WTC11 (cell line): ENCODE results near the gene RNASEH1. TPM values are rescaled to one million over a fixed set of nuclear protein-coding genes. Genes with fewer than 3 reads are reported as not detected.
A peak's percentile ranks its signal among the peaks of the same experiment; 100 is the strongest.

ENCODE experiments used
- ATAC-seq: fragments of 200-7000 bp; cut with Tn5 transposase; 2 replicates; pipeline ENCODE4 v1.10.0; 2021; ENCODE audit warnings: mild to moderate bottlenecking, moderate library complexity
- CTCF ChIA-PET: fragments of 300-600 bp; sonication (Branson Sonifier 250); formaldehyde crosslinking; loops from one replicate; lab custom pipeline; 2021; ENCODE audit warnings: antibody characterized with exemption; lab: Charles Lee
- POLR2A ChIA-PET: fragments of 350-600 bp; sonication (Branson Sonifier 250); formaldehyde crosslinking; loops from one replicate; lab custom pipeline; 2021; ENCODE audit warnings: antibody characterized with exemption; lab: Charles Lee
- DNase-seq: peaks from one replicate; pipeline ENCODE4 v3.0.0; 2021; ENCODE audit warnings: low spot score
- H3K27ac Mint-ChIP-seq: 2 replicates; pipeline ENCODE4 v1.8.0; 2021; ENCODE audit warnings: mixed read lengths
- H3K27me3 Mint-ChIP-seq: 2 replicates; pipeline ENCODE4 v1.8.0; 2021; ENCODE audit warnings: low read depth, mild to moderate bottlenecking, moderate library complexity, mixed read lengths
- H3K36me3 Mint-ChIP-seq: 2 replicates; pipeline ENCODE4 v1.8.0; 2021; ENCODE audit warnings: mixed read lengths
- H3K4me1 Mint-ChIP-seq: 2 replicates; pipeline ENCODE4 v1.8.0; 2022; ENCODE audit warnings: mixed read lengths
- H3K4me3 Mint-ChIP-seq: 2 replicates; pipeline ENCODE4 v1.8.0; 2021; ENCODE audit warnings: mild to moderate bottlenecking, moderate library complexity, mixed read lengths
- H3K9me3 Mint-ChIP-seq: 2 replicates; pipeline ENCODE4 v1.8.0; 2021; ENCODE audit warnings: mixed read lengths
- ATF3 ChIP-seq: sonication (generic); formaldehyde crosslinking; conservative IDR thresholded peaks from 2 replicates; pipeline ENCODE4 v1.8.1; 2022; ENCODE audit warnings: mild to moderate bottlenecking, missing genetic modification reagents
- CREB1 ChIP-seq: sonication (generic); formaldehyde crosslinking; IDR thresholded peaks from 2 replicates; pipeline ENCODE4 v1.8.0; 2023; ENCODE audit warnings: mild to moderate bottlenecking, missing genetic modification reagents
- CREM ChIP-seq: sonication (generic); formaldehyde crosslinking; IDR thresholded peaks from 2 replicates; pipeline ENCODE4 v1.8.1; 2022; ENCODE audit warnings: mild to moderate bottlenecking, missing genetic modification reagents, moderate library complexity
- ELF4 ChIP-seq: sonication (generic); formaldehyde crosslinking; IDR thresholded peaks from 2 replicates; pipeline ENCODE4 v1.8.1; 2022; ENCODE audit warnings: low read depth, mild to moderate bottlenecking, moderate library complexity, missing genetic modification reagents
- EMX1 ChIP-seq: fragments of 250-450 bp; sonication (Bioruptor Pico); IDR thresholded peaks from 2 replicates; pipeline ENCODE4 v1.8.0; 2021; ENCODE audit warnings: mild to moderate bottlenecking
- ETV6 ChIP-seq: sonication (generic); formaldehyde crosslinking; IDR thresholded peaks from 2 replicates; pipeline ENCODE4 v1.8.1; 2022; ENCODE audit warnings: mild to moderate bottlenecking, missing genetic modification reagents
- FOXP1 ChIP-seq: sonication (generic); formaldehyde crosslinking; IDR thresholded peaks from 2 replicates; pipeline ENCODE4 v1.8.0; 2022; ENCODE audit warnings: missing genetic modification reagents, mild to moderate bottlenecking, moderate library complexity, borderline replicate concordance
- GABPB1 ChIP-seq: sonication (generic); formaldehyde crosslinking; IDR thresholded peaks from 2 replicates; pipeline ENCODE4 v1.8.1; 2023; ENCODE audit warnings: mild to moderate bottlenecking, missing genetic modification reagents
- GRHL2 ChIP-seq: fragments of 250-450 bp; sonication (Bioruptor Pico); IDR thresholded peaks from 2 replicates; pipeline ENCODE4 v1.8.0; 2022; ENCODE audit warnings: mild to moderate bottlenecking, moderate library complexity; ENCODE audit not compliant: insufficient replicate concordance, severe bottlenecking
- GTF2I ChIP-seq: fragments of 250-450 bp; sonication (Bioruptor Pico); conservative IDR thresholded peaks from 2 replicates; pipeline ENCODE4 v1.4.0; 2021; ENCODE audit warnings: mild to moderate bottlenecking
- HMGA2 ChIP-seq: fragments of 250-450 bp; sonication (Bioruptor Pico); IDR thresholded peaks from 2 replicates; pipeline ENCODE4 v1.4.0; 2021; ENCODE audit warnings: mild to moderate bottlenecking, moderate library complexity
- IRF2 ChIP-seq: sonication (generic); formaldehyde crosslinking; IDR thresholded peaks from 2 replicates; pipeline ENCODE4 v1.8.0; 2022; ENCODE audit warnings: low read depth, missing genetic modification reagents, borderline replicate concordance
- KAT7 ChIP-seq: sonication (generic); formaldehyde crosslinking; IDR thresholded peaks from 2 replicates; pipeline ENCODE4 v1.8.1; 2023; ENCODE audit warnings: missing genetic modification reagents, mild to moderate bottlenecking, borderline replicate concordance
- MYBL2 ChIP-seq: sonication (generic); formaldehyde crosslinking; IDR thresholded peaks from 2 replicates; pipeline ENCODE4 v1.8.1; 2023; ENCODE audit warnings: mild to moderate bottlenecking, moderate library complexity, missing genetic modification reagents
- NFYB ChIP-seq: sonication (generic); formaldehyde crosslinking; conservative IDR thresholded peaks from 2 replicates; pipeline ENCODE4 v1.8.0; 2022; ENCODE audit warnings: low read depth, missing genetic modification reagents
- NR2C2 ChIP-seq: sonication (generic); formaldehyde crosslinking; IDR thresholded peaks from 2 replicates; pipeline ENCODE4 v1.8.0; 2022; ENCODE audit warnings: mild to moderate bottlenecking, missing genetic modification reagents
- PREB ChIP-seq: sonication (generic); formaldehyde crosslinking; IDR thresholded peaks from 2 replicates; pipeline ENCODE4 v1.8.1; 2022; ENCODE audit warnings: mild to moderate bottlenecking, missing genetic modification reagents, moderate library complexity, borderline replicate concordance
- SMAD3 ChIP-seq: sonication (generic); formaldehyde crosslinking; IDR thresholded peaks from 2 replicates; pipeline ENCODE4 v1.8.0; 2022; ENCODE audit warnings: missing genetic modification reagents, mild to moderate bottlenecking, borderline replicate concordance
- SMAD4 ChIP-seq: sonication (generic); formaldehyde crosslinking; IDR thresholded peaks from 2 replicates; pipeline ENCODE4 v1.8.0; 2022; ENCODE audit warnings: mild to moderate bottlenecking, missing genetic modification reagents
- SP1 ChIP-seq: sonication (generic); formaldehyde crosslinking; conservative IDR thresholded peaks from 2 replicates; pipeline ENCODE4 v1.8.1; 2022; ENCODE audit warnings: missing genetic modification reagents
- USF1 ChIP-seq: sonication (generic); formaldehyde crosslinking; IDR thresholded peaks from 2 replicates; pipeline ENCODE4 v1.8.0; 2022; ENCODE audit warnings: mild to moderate bottlenecking, missing genetic modification reagents
- ZNF232 ChIP-seq: sonication (generic); formaldehyde crosslinking; IDR thresholded peaks from 2 replicates; pipeline ENCODE4 v1.8.0; 2022; ENCODE audit warnings: mild to moderate bottlenecking, missing genetic modification reagents
- ZNF263 ChIP-seq: sonication (generic); formaldehyde crosslinking; IDR thresholded peaks from 2 replicates; pipeline ENCODE4 v1.8.1; 2022; ENCODE audit warnings: low read depth, mild to moderate bottlenecking, moderate library complexity, missing genetic modification reagents
- ZNF396 ChIP-seq: fragments of 250-450 bp; sonication (Bioruptor Pico); IDR thresholded peaks from 2 replicates; pipeline ENCODE4 v1.8.0; 2021; ENCODE audit warnings: mild to moderate bottlenecking, moderate library complexity, borderline replicate concordance
- ZNF671 ChIP-seq: fragments of 250-450 bp; sonication (Bioruptor Pico); IDR thresholded peaks from 2 replicates; pipeline ENCODE4 v1.8.0; 2021; ENCODE audit warnings: mild to moderate bottlenecking
- total RNA-seq: library from RNA; stranded (reverse); gene quantifications from 3 replicates; pipeline ENCODE4 v1.2.3, GENCODE V29; 2021
- TF ChIP-seq, protein P1 (sequence below): fragments of 200-600 bp; IDR thresholded peaks from 2 replicates; pipeline ENCODE4 v1.8.0; 2022; ENCODE audit warnings: antibody characterized with exemption
- TF ChIP-seq, protein P2 (sequence below): sonication (generic); formaldehyde crosslinking; IDR thresholded peaks from 2 replicates; pipeline ENCODE4 v1.8.1; 2022; ENCODE audit warnings: missing genetic modification reagents, borderline replicate concordance
- TF ChIP-seq, protein P3 (sequence below): fragments of 250-450 bp; sonication (Bioruptor Pico); IDR thresholded peaks from 2 replicates; pipeline ENCODE4 v1.8.0; 2021; ENCODE audit warnings: mild to moderate bottlenecking
- TF ChIP-seq, protein P4 (sequence below): sonication (generic); formaldehyde crosslinking; IDR thresholded peaks from 2 replicates; pipeline ENCODE4 v1.8.1; 2023; ENCODE audit warnings: mild to moderate bottlenecking, missing genetic modification reagents

Gene RNASEH1
- total RNA-seq, 1 experiment from 2014 or later = 44.4 TPM

- H3K4me3 Mint-ChIP-seq = peak within 1 kb of the TSS; percentile 78
- H3K27ac Mint-ChIP-seq = peak within 1 kb of the TSS; percentile 85
- CTCF ChIA-PET = interaction anchor here (0.6 to 1.1 kb wide), 3 partner anchors 14 to 388 kb away, joined by 3 to 4 read pairs (median 3); no protein-coding TSS in a partner anchor
- TF ChIP-seq HMGA2 (CRISPR knock-in tag) (no peak), CREB1 (peak; percentile 79; the same call in 1 of the 2 replicates), GRHL2 (CRISPR knock-in tag) (no peak), MYBL2 (peak; percentile 91), NR2C2 (CRISPR knock-in tag) (peak; percentile 15; the same call in 1 of the 2 replicates), ZNF671 (CRISPR knock-in tag) (no peak), IRF2 (CRISPR knock-in tag) (no peak), SMAD3 (CRISPR knock-in tag) (no peak), ELF4 (CRISPR knock-in tag) (0 out of 2 replicates have a peak, but pooled peaks have one; percentile 87), ZNF232 (CRISPR knock-in tag) (peak; percentile 74; the same call in 1 of the 2 replicates), ETV6 (CRISPR knock-in tag) (peak; percentile 57; the same call in 1 of the 2 replicates), GTF2I (CRISPR knock-in tag) (no peak), FOXP1 (peak; percentile 87), PREB (CRISPR knock-in tag) (0 out of 2 replicates have a peak, but pooled peaks have one; percentile 2), ATF3 (0 out of 2 replicates have a peak, but pooled peaks have one; percentile 36), ZNF396 (CRISPR knock-in tag) (no peak), EMX1 (CRISPR knock-in tag) (no peak), GABPB1 (CRISPR knock-in tag) (no peak), KAT7 (0 out of 2 replicates have a peak, but pooled peaks have one; percentile 53), ZNF263 (CRISPR knock-in tag) (peak; percentile 52; the same call in 1 of the 2 replicates), NFYB (CRISPR knock-in tag) (peak; percentile 46), USF1 (CRISPR knock-in tag) (peak; percentile 58), CREM (peak; percentile 76), SMAD4 (CRISPR knock-in tag) (no peak), SP1 (CRISPR knock-in tag) (peak; percentile 74)
- TF ChIP-seq, protein P1, sequence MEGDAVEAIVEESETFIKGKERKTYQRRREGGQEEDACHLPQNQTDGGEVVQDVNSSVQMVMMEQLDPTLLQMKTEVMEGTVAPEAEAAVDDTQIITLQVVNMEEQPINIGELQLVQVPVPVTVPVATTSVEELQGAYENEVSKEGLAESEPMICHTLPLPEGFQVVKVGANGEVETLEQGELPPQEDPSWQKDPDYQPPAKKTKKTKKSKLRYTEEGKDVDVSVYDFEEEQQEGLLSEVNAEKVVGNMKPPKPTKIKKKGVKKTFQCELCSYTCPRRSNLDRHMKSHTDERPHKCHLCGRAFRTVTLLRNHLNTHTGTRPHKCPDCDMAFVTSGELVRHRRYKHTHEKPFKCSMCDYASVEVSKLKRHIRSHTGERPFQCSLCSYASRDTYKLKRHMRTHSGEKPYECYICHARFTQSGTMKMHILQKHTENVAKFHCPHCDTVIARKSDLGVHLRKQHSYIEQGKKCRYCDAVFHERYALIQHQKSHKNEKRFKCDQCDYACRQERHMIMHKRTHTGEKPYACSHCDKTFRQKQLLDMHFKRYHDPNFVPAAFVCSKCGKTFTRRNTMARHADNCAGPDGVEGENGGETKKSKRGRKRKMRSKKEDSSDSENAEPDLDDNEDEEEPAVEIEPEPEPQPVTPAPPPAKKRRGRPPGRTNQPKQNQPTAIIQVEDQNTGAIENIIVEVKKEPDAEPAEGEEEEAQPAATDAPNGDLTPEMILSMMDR = no peak
- TF ChIP-seq, protein P2, sequence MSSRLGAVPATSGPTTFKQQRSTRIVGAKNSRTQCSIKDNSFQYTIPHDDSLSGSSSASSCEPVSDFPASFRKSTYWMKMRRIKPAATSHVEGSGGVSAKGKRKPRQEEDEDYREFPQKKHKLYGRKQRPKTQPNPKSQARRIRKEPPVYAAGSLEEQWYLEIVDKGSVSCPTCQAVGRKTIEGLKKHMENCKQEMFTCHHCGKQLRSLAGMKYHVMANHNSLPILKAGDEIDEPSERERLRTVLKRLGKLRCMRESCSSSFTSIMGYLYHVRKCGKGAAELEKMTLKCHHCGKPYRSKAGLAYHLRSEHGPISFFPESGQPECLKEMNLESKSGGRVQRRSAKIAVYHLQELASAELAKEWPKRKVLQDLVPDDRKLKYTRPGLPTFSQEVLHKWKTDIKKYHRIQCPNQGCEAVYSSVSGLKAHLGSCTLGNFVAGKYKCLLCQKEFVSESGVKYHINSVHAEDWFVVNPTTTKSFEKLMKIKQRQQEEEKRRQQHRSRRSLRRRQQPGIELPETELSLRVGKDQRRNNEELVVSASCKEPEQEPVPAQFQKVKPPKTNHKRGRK = no peak
- TF ChIP-seq, protein P3, sequence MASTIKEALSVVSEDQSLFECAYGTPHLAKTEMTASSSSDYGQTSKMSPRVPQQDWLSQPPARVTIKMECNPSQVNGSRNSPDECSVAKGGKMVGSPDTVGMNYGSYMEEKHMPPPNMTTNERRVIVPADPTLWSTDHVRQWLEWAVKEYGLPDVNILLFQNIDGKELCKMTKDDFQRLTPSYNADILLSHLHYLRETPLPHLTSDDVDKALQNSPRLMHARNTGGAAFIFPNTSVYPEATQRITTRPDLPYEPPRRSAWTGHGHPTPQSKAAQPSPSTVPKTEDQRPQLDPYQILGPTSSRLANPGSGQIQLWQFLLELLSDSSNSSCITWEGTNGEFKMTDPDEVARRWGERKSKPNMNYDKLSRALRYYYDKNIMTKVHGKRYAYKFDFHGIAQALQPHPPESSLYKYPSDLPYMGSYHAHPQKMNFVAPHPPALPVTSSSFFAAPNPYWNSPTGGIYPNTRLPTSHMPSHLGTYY (CRISPR knock-in tag) = no peak
- TF ChIP-seq, protein P4, sequence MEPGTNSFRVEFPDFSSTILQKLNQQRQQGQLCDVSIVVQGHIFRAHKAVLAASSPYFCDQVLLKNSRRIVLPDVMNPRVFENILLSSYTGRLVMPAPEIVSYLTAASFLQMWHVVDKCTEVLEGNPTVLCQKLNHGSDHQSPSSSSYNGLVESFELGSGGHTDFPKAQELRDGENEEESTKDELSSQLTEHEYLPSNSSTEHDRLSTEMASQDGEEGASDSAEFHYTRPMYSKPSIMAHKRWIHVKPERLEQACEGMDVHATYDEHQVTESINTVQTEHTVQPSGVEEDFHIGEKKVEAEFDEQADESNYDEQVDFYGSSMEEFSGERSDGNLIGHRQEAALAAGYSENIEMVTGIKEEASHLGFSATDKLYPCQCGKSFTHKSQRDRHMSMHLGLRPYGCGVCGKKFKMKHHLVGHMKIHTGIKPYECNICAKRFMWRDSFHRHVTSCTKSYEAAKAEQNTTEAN (CRISPR knock-in tag) = peak; percentile 40
Measured at GRCh38 chr2:3519255-3520205, 38.6 kb downstream of the RNASEH1 start, which contains the start of gene ADI1. Gene ADI1, minus strand, starts transcription at chr2:3519531. Its CDS starts 44 bp downstream, at chr2:3519487.

More at GRCh38 chr2:3519255-3520205, 38.6 kb downstream of the RNASEH1 start, which contains the start of gene ADI1:
- POLR2A ChIA-PET = interaction anchor here (0.6 to 2.0 kb wide), 5 partner anchors 8 to 511 kb away, joined by 3 to 9 read pairs (median 4); partner anchors contain the start of gene RNASEH1
- peaks cover 30% of the 10 kb centered on the region for H3K27me3 Mint-ChIP-seq
- ATAC-seq (peak; percentile 69), DNase-seq (peak; percentile 78)
- peaks cover 22% of the 10 kb centered on the region for H3K4me1 Mint-ChIP-seq
- H3K9me3 Mint-ChIP-seq = peaks cover 15% of the 10 kb centered on the region
- peaks cover 16% of the 10 kb centered on the region for H3K36me3 Mint-ChIP-seq
